Activated CD8-positive, alpha-beta T cell treated with anti-CD3 and anti-CD28 coated beads for 36 hours (primary cell): ENCODE data around the gene XPNPEP1. TPM values are rescaled to one million over a fixed set of nuclear protein-coding genes. Genes with fewer than 3 reads are reported as not detected.

Source experiments
- ATAC-seq: fragments of 200-7000 bp; cut with Tn5 transposase; one replicate; pipeline ENCODE4 v1.10.0; 2021; ENCODE audit warnings: mild to moderate bottlenecking, moderate library complexity
- CTCF ChIA-PET: fragments of 350-600 bp; sonication (Branson Sonifier 250); formaldehyde crosslinking; loops from one replicate; lab custom pipeline; 2021; ENCODE audit warnings: antibody characterized with exemption; lab: Charles Lee
- POLR2A ChIA-PET: fragments of 350-600 bp; sonication (Branson Sonifier 250); formaldehyde crosslinking; loops from one replicate; lab custom pipeline; 2021; ENCODE audit warnings: antibody characterized with exemption; lab: Charles Lee
- DNase-seq: peaks from one replicate; pipeline ENCODE4 v3.0.0-alpha.2; 2020
- H3K27ac Mint-ChIP-seq: one replicate; pipeline ENCODE4 v1.8.0; 2021; ENCODE audit warnings: mild to moderate bottlenecking, mixed read lengths
- H3K27me3 Mint-ChIP-seq: one replicate; pipeline ENCODE4 v1.8.0; 2021; ENCODE audit warnings: mixed read lengths
- H3K36me3 Mint-ChIP-seq: one replicate; pipeline ENCODE4 v1.8.0; 2021; ENCODE audit warnings: low read depth, mixed read lengths
- H3K4me1 Mint-ChIP-seq: one replicate; pipeline ENCODE4 v1.8.0; 2021; ENCODE audit warnings: low read depth, mixed read lengths
- H3K4me3 Mint-ChIP-seq: one replicate; pipeline ENCODE4 v1.8.0; 2021; ENCODE audit warnings: mild to moderate bottlenecking, moderate library complexity, mixed read lengths
- H3K9me3 Mint-ChIP-seq: one replicate; pipeline ENCODE4 v1.8.0; 2021; ENCODE audit warnings: mixed read lengths
- CTCF ChIP-seq: fragments of 200-600 bp; IDR thresholded peaks from one replicate; pipeline ENCODE4 v1.8.0; 2022; ENCODE audit warnings: antibody characterized with exemption, mild to moderate bottlenecking
- intact Hi-C: fragments of 100-400 bp; cut with micrococcal nuclease; formaldehyde crosslinking; loops from one replicate; pipeline ENCODE4 v1.10.0; 2022
- total RNA-seq, 2 experiments: library from RNA; stranded (reverse); gene quantifications; one replicate each; pipeline ENCODE4 v1.2.3, GENCODE V29; 2021

XPNPEP1 gene
- total RNA-seq, 2 experiments from 2014 or later: 96.5 to 97.0 TPM

- Mint-ChIP-seq H3K4me1 (peaks cover 10% of the 10 kb centered on the region), H3K9me3 (no peaks in the 10 kb centered on the region), H3K27ac (no peak overlapping the region), H3K27me3 (no peaks in the 10 kb centered on the region), H3K36me3 (no peaks in the 10 kb centered on the region), H3K4me3 (no peak overlapping the region)
- CTCF ChIA-PET: interaction anchor here (0.6 to 5.0 kb wide), 6 partner anchors 25 to 179 kb away, joined by 3 to 26 read pairs (median 3); no protein-coding TSS in a partner anchor
- DNase-seq (no peak), ATAC-seq (no peak)
- TF ChIP-seq CTCF: no peak
- intact Hi-C loops: no loop called here
- POLR2A ChIA-PET: interaction anchor here (1.1 kb wide), 1 partner anchor 11 kb away, joined by 5 read pairs; no protein-coding TSS in a partner anchor
Observed at GRCh38 chr10:109953766-109954165, 30.5 kb upstream of the XPNPEP1 start.

- no peaks in the 10 kb centered on the region for H3K36me3 Mint-ChIP-seq
- peaks cover 10% of the 10 kb centered on the region for H3K4me1 Mint-ChIP-seq
- no peak overlapping the region for H3K4me3 Mint-ChIP-seq
- H3K9me3 Mint-ChIP-seq: no peaks in the 10 kb centered on the region
- DNase-seq (no peak), ATAC-seq (no peak)
- H3K27ac Mint-ChIP-seq: no peak overlapping the region
- no peaks in the 10 kb centered on the region for H3K27me3 Mint-ChIP-seq
- intact Hi-C loops: no loop called here
- ChIA-PET CTCF (interaction anchor here (1.6 to 5.0 kb wide), 3 partner anchors 26 to 100 kb away, joined by 3 to 26 read pairs (median 12); no protein-coding TSS in a partner anchor), POLR2A (no interaction called here)
- TF ChIP-seq CTCF: no peak
Observed at GRCh38 chr10:109952526-109952925, 29.2 kb upstream of the XPNPEP1 start.

GRCh38 chr10:109947111-109947920, 24.0 kb upstream of the XPNPEP1 start:
- Mint-ChIP-seq H3K4me3 (no peak overlapping the region), H3K9me3 (no peaks in the 10 kb centered on the region), H3K36me3 (no peaks in the 10 kb centered on the region), H3K27ac (no peak overlapping the region), H3K27me3 (no peaks in the 10 kb centered on the region), H3K4me1 (peaks cover 6% of the 10 kb centered on the region)
- POLR2A ChIA-PET: no interaction called here
- TF ChIP-seq CTCF: no peak
- no peak for DNase-seq
- CTCF ChIA-PET: interaction anchor here (1.6 kb wide), 1 partner anchor 10 kb away, joined by 3 read pairs; no protein-coding TSS in a partner anchor
- no peak for ATAC-seq
- intact Hi-C loops: no loop called here

- Mint-ChIP-seq H3K27me3 (no peaks in the 10 kb centered on the region), H3K9me3 (no peaks in the 10 kb centered on the region), H3K4me3 (no peak overlapping the region), H3K36me3 (no peaks in the 10 kb centered on the region), H3K27ac (no peak overlapping the region), H3K4me1 (peaks cover 6% of the 10 kb centered on the region)
- ChIA-PET CTCF (interaction anchor here (1.5 kb wide), 1 partner anchor 10 kb away, joined by 4 read pairs; no protein-coding TSS in a partner anchor), POLR2A (no interaction called here)
- no peak for TF ChIP-seq CTCF
- intact Hi-C loops: no loop called here
- ATAC-seq (no peak), DNase-seq (no peak)
Observed at GRCh38 chr10:109946680-109947079, 23.4 kb upstream of the XPNPEP1 start.
